ENCODE measurements around the gene DHDH. TPM values are rescaled to one million over a fixed set of nuclear protein-coding genes. Genes with fewer than 3 reads are reported as not detected.

The DHDH gene
- total and polyA plus RNA-seq, 2 experiments from 2014 or later, result 0.69 to 4.7 TPM

- TF ChIP-seq CTCF (conservative IDR thresholded peaks at IDR 0.05; ENCODE audit: low read depth in 2 of 2) (no peak), JUNB (IDR thresholded peaks at IDR 0.05; ENCODE audit: unreplicated experiment) (no peak), EZH2phosphoT487 (IDR thresholded peaks at IDR 0.05; ENCODE audit: unreplicated experiment) (no peak)
Observed at GRCh38 chr19:48955308-48955958, 21.9 kb downstream of the DHDH start (continued).

- Histone ChIP-seq H3K27me3 (ENCODE audit: insufficient read depth) (no peaks in the 10 kb centered on the region), H3K79me2 (replicated peaks; ENCODE audit: insufficient read depth) (peaks cover 29% of the 10 kb centered on the region), H2AFZ (no peak overlapping the region), H3F3A (replicated peaks; ENCODE audit: low read depth) (peaks cover 37% of the 10 kb centered on the region), H3K4me3 (no peak overlapping the region), H3K4me1 (ENCODE audit: insufficient read depth) (peaks cover 13% of the 10 kb centered on the region; the same call in 1 of the 2 replicates), H4K20me1 (replicated peaks; ENCODE audit: insufficient read depth) (peaks cover 13% of the 10 kb centered on the region), H3K9me2 (ENCODE audit: insufficient read depth) (no peaks in the 10 kb centered on the region), H3K27ac (ENCODE audit: low read depth) (no peak overlapping the region), H3K36me3 (ENCODE audit: insufficient read depth) (peaks cover 10% of the 10 kb centered on the region), H3K4me2 (no peak overlapping the region)
- peaks cover 28% of the 10 kb centered on the region for H3K4me1 Mint-ChIP-seq
- H3K27ac Mint-ChIP-seq, result no peak overlapping the region
- no peak for DNase-seq (ENCODE audit: low spot score)
- peaks cover 49% of the 10 kb centered on the region for H3K36me3 Mint-ChIP-seq (ENCODE audit: low read depth)
- peaks cover 24% of the 10 kb centered on the region for H3K27me3 Mint-ChIP-seq (ENCODE audit: insufficient read depth, low read depth, poor library complexity)
- H3K9me3 Mint-ChIP-seq, result no peaks in the 10 kb centered on the region; the same call in 2 of the 3 replicates
- no peak overlapping the region for H3K4me3 Mint-ChIP-seq
- ATAC-seq, result no peak
- TF ChIP-seq STAT1 (IDR thresholded peaks at IDR 0.05; ENCODE audit: unreplicated experiment) (no peak), CTCF (conservative IDR thresholded peaks at IDR 0.05; ENCODE audit: low read depth in 2 of 2) (no peak), EZH2 (IDR thresholded peaks at IDR 0.05; ENCODE audit: low read depth, unreplicated experiment) (no peak), REST (IDR thresholded peaks at IDR 0.05; ENCODE audit: unreplicated experiment) (no peak), JUNB (IDR thresholded peaks at IDR 0.05; ENCODE audit: unreplicated experiment) (no peak), ZNF331 (CRISPR knock-in tag; IDR thresholded peaks at IDR 0.05; ENCODE audit: low read depth) (no peak), ZNF114 (CRISPR knock-in tag; IDR thresholded peaks at IDR 0.05) (no peak), CREB1 (CRISPR knock-in tag; IDR thresholded peaks at IDR 0.05; ENCODE audit: low read depth) (no peak), NANOG (IDR thresholded peaks at IDR 0.05; ENCODE audit: borderline replicate concordance) (no peak), EZH2phosphoT487 (IDR thresholded peaks at IDR 0.05; ENCODE audit: unreplicated experiment) (no peak)
Observed at GRCh38 chr19:48958006-48958405, 24.5 kb downstream of the DHDH start.

All from GM23338 (cell line).